GM19238 (cell line): Measurements from ENCODE around the gene COPG2.
A peak's percentile ranks its signal among the peaks of the same experiment; 100 is the strongest.

ENCODE experiments used
- DNase-seq: peaks from one replicate; pipeline ENCODE4 v3.0.0; 2011; ENCODE audit warnings: low spot score; ENCODE audit not compliant: insufficient read length

COPG2 gene

GRCh38 chr7:130476297-130477150 lies 192.0 kb downstream of the COPG2 start:
- peak; percentile 40 for DNase-seq

GRCh38 chr7:130475776-130476175 lies 192.8 kb downstream of the COPG2 start:
- DNase-seq = no peak

GRCh38 chr7:130473876-130474275 lies 194.7 kb downstream of the COPG2 start:
- DNase-seq = no peak

- DNase-seq = no peak
Observed at GRCh38 chr7:130473289-130473688, 195.3 kb downstream of the COPG2 start.

- no peak for DNase-seq
Observed at GRCh38 chr7:130471974-130472373, 196.6 kb downstream of the COPG2 start.

- no peak for DNase-seq
Observed at GRCh38 chr7:130468612-130469011, 199.9 kb downstream of the COPG2 start.

GRCh38 chr7:130463553-130464434 lies 204.8 kb downstream of the COPG2 start:
- DNase-seq = no peak

- no peak for DNase-seq
Observed at GRCh38 chr7:130461272-130461671, 207.3 kb downstream of the COPG2 start.

- DNase-seq = no peak
Observed at GRCh38 chr7:130458257-130458656, 210.3 kb downstream of the COPG2 start.
